HCT116 (cell line): ENCODE results near the gene SLFN14. TPM values are rescaled to one million over a fixed set of nuclear protein-coding genes. Genes with fewer than 3 reads are reported as not detected.

Source experiments
- ATAC-seq: fragments of 200-7000 bp; cut with Tn5 transposase; 2 replicates; pipeline ENCODE4 v1.9.1; 2020; ENCODE audit warnings: mild to moderate bottlenecking, moderate library complexity
- BruUV-seq: library from RNA; stranded (reverse); fragments of 400-500 nt; replicated peaks from 2 replicates; lab custom pipeline; 2021; lab: Mats Ljungman, UMichigan
- CTCF ChIA-PET: fragments of 300-600 bp; sonication (Branson Sonifier 250); formaldehyde crosslinking; loops from one replicate; lab custom pipeline; 2021; ENCODE audit warnings: antibody characterized with exemption; lab: Charles Lee
- POLR2A ChIA-PET: fragments of 300-600, 350-600 bp; sonication (Branson Sonifier 250); formaldehyde crosslinking; loops from one replicate; lab custom pipeline; 2021; ENCODE audit warnings: antibody characterized with exemption; lab: Charles Lee
- RAD21 ChIA-PET, 2 experiments: fragments of 300-600 bp; sonication (Branson Sonifier 250); formaldehyde crosslinking; loops; one replicate each; lab custom pipeline; 2023; ENCODE audit warnings: low total read pairs in 2 of 2; ENCODE audit not compliant: uncharacterized antibody in 2 of 2, unreplicated experiment in 2 of 2, low non-redundant PET in 1 of 2; lab: Charles Lee
- DNase-seq: peaks from one replicate; pipeline ENCODE4 v3.0.0-alpha.2; 2010; ENCODE audit warnings: low read depth, low spot score
- H2AFZ ChIP-seq: fragments of 200-600 bp; shearing (Covaris generic), sonication (generic); 2 replicates; pipeline ENCODE4 v1.6.1; 2017; ENCODE audit warnings: low read depth, mixed run types, mixed read lengths, antibody characterized with exemption, low read length; ENCODE audit not compliant: poor library complexity, severe bottlenecking
- H3K27ac ChIP-seq: 2 replicates; pipeline ENCODE4 v1.5.1; 2012; ENCODE audit warnings: low read depth, low read length
- H3K27me3 ChIP-seq: fragments of 200-600 bp; sonication (generic); 2 replicates; pipeline ENCODE4 v1.6.1; 2016; ENCODE audit warnings: mixed run types, low read length, mixed read lengths; ENCODE audit not compliant: insufficient read depth
- H3K36me3 ChIP-seq, 2 experiments: fragments of 200-500 bp in 1 of 2; fragments of 200-600 bp in 1 of 2; sonication (Bioruptor generic) in 1 of 2; sonication (generic) in 1 of 2; 2 replicates each; pipeline versions ENCODE4 v1.5.1 to v1.6.1; 2014 to 2016; ENCODE audit warnings: low read length in 2 of 2, inconsistent platforms in 1 of 2, mixed read lengths in 1 of 2, mixed run types in 1 of 2; ENCODE audit not compliant: insufficient read depth in 2 of 2, control insufficient read depth in 1 of 2
- H3K4me1 ChIP-seq, 2 experiments: fragments of 200-600 bp in 1 of 2; sonication (generic) in 1 of 2; 2 replicates each; pipeline versions ENCODE4 v1.5.1 to v1.6.1; 2012 to 2017; ENCODE audit warnings: low read length in 2 of 2, inconsistent platforms in 1 of 2, mild to moderate bottlenecking in 1 of 2, mixed read lengths in 1 of 2, mixed run types in 1 of 2, moderate library complexity in 1 of 2; ENCODE audit not compliant: insufficient read depth in 2 of 2, control insufficient read depth in 1 of 2
- H3K4me2 ChIP-seq: fragments of 200-600 bp; sonication (generic); 2 replicates; pipeline ENCODE4 v1.6.1; 2017; ENCODE audit warnings: mixed run types, low read length, mixed read lengths
- H3K4me3 ChIP-seq, 2 experiments: fragments of 200-600 bp in 1 of 2; sonication (generic) in 1 of 2; replicated peaks in 1 of 2; 2 replicates each; pipeline ENCODE4 v1.5.1; 2011 to 2016; ENCODE audit warnings: low read length in 2 of 2, control low read depth in 1 of 2, low read depth in 1 of 2, mild to moderate bottlenecking in 1 of 2, mixed read lengths in 1 of 2, mixed run types in 1 of 2
- H3K79me2 ChIP-seq: fragments of 200-600 bp; sonication (generic); 2 replicates; pipeline ENCODE4 v1.6.1; 2017; ENCODE audit warnings: mild to moderate bottlenecking, mixed run types, low read length, moderate library complexity, mixed read lengths; ENCODE audit not compliant: insufficient read depth
- H3K9ac ChIP-seq: fragments of 200-600 bp; sonication (generic); 2 replicates; pipeline ENCODE4 v1.6.1; 2016; ENCODE audit warnings: low read length, mixed read lengths
- H3K9me2 ChIP-seq: fragments of 200-600 bp; sonication (generic), shearing (Covaris generic); 2 replicates; pipeline ENCODE4 v1.6.1; 2017; ENCODE audit warnings: mixed run types, mild to moderate bottlenecking, moderate library complexity; ENCODE audit not compliant: insufficient read depth
- H3K9me3 ChIP-seq, 2 experiments: fragments of 200-500 bp in 1 of 2; fragments of 200-600 bp in 1 of 2; sonication (Bioruptor generic) in 1 of 2; sonication (generic) in 1 of 2; 2 replicates each; pipeline ENCODE4 v1.6.1; 2014 to 2017; ENCODE audit warnings: low read length in 2 of 2, mixed read lengths in 2 of 2, inconsistent platforms in 1 of 2, low read depth in 1 of 2, mild to moderate bottlenecking in 1 of 2, mixed run types in 1 of 2, moderate library complexity in 1 of 2; ENCODE audit not compliant: control insufficient read depth in 1 of 2, insufficient read depth in 1 of 2
- H4K20me1 ChIP-seq: fragments of 200-600 bp; sonication (generic), shearing (Covaris generic); 2 replicates; pipeline ENCODE4 v1.6.1; 2017; ENCODE audit warnings: mixed run types, mild to moderate bottlenecking, moderate library complexity; ENCODE audit not compliant: insufficient read depth
- ATF3 ChIP-seq: IDR thresholded peaks from 2 replicates; pipeline ENCODE4 v1.6.1; 2012
- CBX3 ChIP-seq: IDR thresholded peaks from 2 replicates; pipeline ENCODE4 v1.6.1; 2012; ENCODE audit warnings: low read depth
- CTCF ChIP-seq, 3 experiments: fragments of 200-600 bp in 1 of 3; sonication (generic) in 1 of 3; IDR thresholded peaks in 2 of 3; conservative IDR thresholded peaks in 1 of 3; 2 replicates each; pipeline ENCODE4 v1.5.1; 2012 to 2017; ENCODE audit warnings: low read depth in 2 of 3, low read length in 2 of 3, antibody characterized with exemption in 1 of 3, borderline replicate concordance in 1 of 3, control low read depth in 1 of 3, mild to moderate bottlenecking in 1 of 3, mixed read lengths in 1 of 3, mixed run types in 1 of 3, moderate library complexity in 1 of 3; ENCODE audit not compliant: insufficient read depth in 1 of 3
- EGR1 ChIP-seq: IDR thresholded peaks from 2 replicates; pipeline ENCODE4 v1.6.1; 2012; ENCODE audit warnings: low read depth
- EZH2 ChIP-seq: fragments of 200-600 bp; sonication (generic); IDR thresholded peaks from 2 replicates; pipeline ENCODE4 v1.6.1; 2017; ENCODE audit warnings: antibody characterized with exemption, mixed run types
- EZH2phosphoT487 ChIP-seq: fragments of 200-600 bp; IDR thresholded peaks from 2 replicates; pipeline ENCODE4 v1.6.1; 2018; ENCODE audit warnings: antibody characterized with exemption, borderline replicate concordance
- FOSL1 ChIP-seq: IDR thresholded peaks from 2 replicates; pipeline ENCODE4 v1.6.1; 2012; ENCODE audit warnings: low read depth
- JUND ChIP-seq: IDR thresholded peaks from 2 replicates; pipeline ENCODE4 v1.6.1; 2012
- MAX ChIP-seq: IDR thresholded peaks from 2 replicates; pipeline ENCODE4 v1.6.1; 2012
- POLR2AphosphoS5 ChIP-seq: IDR thresholded peaks from 2 replicates; pipeline ENCODE4 v1.6.1; 2011; ENCODE audit warnings: mild to moderate bottlenecking, low read depth, low read length, moderate library complexity
- RAD21 ChIP-seq: IDR thresholded peaks from 2 replicates; pipeline ENCODE4 v1.6.1; 2012; ENCODE audit warnings: low read depth, mild to moderate bottlenecking
- SP1 ChIP-seq: IDR thresholded peaks from 2 replicates; pipeline ENCODE4 v1.6.1; 2012; ENCODE audit warnings: low read depth
- SRF ChIP-seq: IDR thresholded peaks from 2 replicates; pipeline ENCODE4 v1.6.1; 2012; ENCODE audit warnings: low read depth
- TCF7L2 ChIP-seq: IDR thresholded peaks from 2 replicates; pipeline ENCODE4 v1.7.0; 2011; ENCODE audit warnings: borderline replicate concordance, inconsistent platforms; ENCODE audit not compliant: insufficient read depth, insufficient read length; ENCODE audit errors: extremely low read depth
- YY1 ChIP-seq: IDR thresholded peaks from 2 replicates; pipeline ENCODE4 v1.6.1; 2011; ENCODE audit warnings: low read length, low read depth, moderate library complexity, mild to moderate bottlenecking; ENCODE audit not compliant: insufficient replicate concordance; ENCODE audit errors: extremely low read depth
- ZFX ChIP-seq: fragments of 450-650 bp; IDR thresholded peaks from 2 replicates; pipeline ENCODE4 v1.6.1; 2017
- ZNF274 ChIP-seq: fragments of 200-500 bp; sonication (Bioruptor generic); IDR thresholded peaks from 2 replicates; pipeline ENCODE4 v1.6.1; 2014; ENCODE audit warnings: mild to moderate bottlenecking, low read depth, low read length, inconsistent platforms
- intact Hi-C: fragments of 100-400 bp; cut with micrococcal nuclease; formaldehyde crosslinking; loops from 2 replicates; pipeline ENCODE4 v1.10.0; 2022
- total RNA-seq: library from RNA; stranded (reverse); gene quantifications from one replicate; pipeline ENCODE4 v1.2.1, GENCODE V29; 2021; ENCODE audit not compliant: unreplicated experiment
- TF ChIP-seq, protein P1 (sequence below): IDR thresholded peaks from 2 replicates; pipeline ENCODE4 v1.6.1; 2011; ENCODE audit warnings: mild to moderate bottlenecking, low read length, moderate library complexity; ENCODE audit not compliant: insufficient replicate concordance; ENCODE audit errors: extremely low read depth
- TF ChIP-seq, protein P2 (sequence below): IDR thresholded peaks from 2 replicates; pipeline ENCODE4 v1.6.1; 2012; ENCODE audit warnings: low read depth

The SLFN14 gene
- total RNA-seq, 1 experiment from 2014 or later: not detected

- no peak for ATAC-seq
- H4K20me1 ChIP-seq: no peaks in the 10 kb centered on the region
- POLR2A ChIA-PET: no interaction called here
- no peak overlapping the region for H3K27ac ChIP-seq
- no peaks in the 10 kb centered on the region for H3K9me2 ChIP-seq
- H3K4me3 ChIP-seq: no peak overlapping the region
- no peaks in the 10 kb centered on the region for H3K79me2 ChIP-seq
- no peak overlapping the region for H3K4me2 ChIP-seq
- intact Hi-C loops: no loop called here
- H3K36me3 ChIP-seq: no peaks in the 10 kb centered on the region
- H3K4me1 ChIP-seq: peaks cover 0 to 5% of the 10 kb centered on the region in 2 experiments; a peak in 1 of 4 replicates
- RAD21 ChIA-PET: interaction anchor here in 1 of 2 experiments (0.6 kb wide), 1 partner anchor 76 kb away, joined by 4 read pairs; no protein-coding TSS in a partner anchor
- H2AFZ ChIP-seq: no peak overlapping the region
- BruUV-seq: no TSS peak
- no peaks in the 10 kb centered on the region for H3K9me3 ChIP-seq
- DNase-seq: no peak
- CTCF ChIA-PET: no interaction called here
- H3K27me3 ChIP-seq: peaks cover 2% of the 10 kb centered on the region; the same call in 1 of the 2 replicates
- no peak overlapping the region for H3K9ac ChIP-seq
- TF ChIP-seq JUND: no peak
- no peak for TF ChIP-seq SRF
- no peak for TF ChIP-seq ZFX
- TF ChIP-seq CTCF (IDR thresholded peaks at IDR 0.05 in 2 of 3, conservative IDR thresholded peaks at IDR 0.05 in 1 of 3; ENCODE audit: borderline replicate concordance in 1 of 3, insufficient read depth in 1 of 3, low read depth in 2 of 3, low read length in 2 of 3): no peak
- TF ChIP-seq EZH2phosphoT487: no peak
- TF ChIP-seq EGR1: no peak
- no peak for TF ChIP-seq SP1
- TF ChIP-seq, protein P1, sequence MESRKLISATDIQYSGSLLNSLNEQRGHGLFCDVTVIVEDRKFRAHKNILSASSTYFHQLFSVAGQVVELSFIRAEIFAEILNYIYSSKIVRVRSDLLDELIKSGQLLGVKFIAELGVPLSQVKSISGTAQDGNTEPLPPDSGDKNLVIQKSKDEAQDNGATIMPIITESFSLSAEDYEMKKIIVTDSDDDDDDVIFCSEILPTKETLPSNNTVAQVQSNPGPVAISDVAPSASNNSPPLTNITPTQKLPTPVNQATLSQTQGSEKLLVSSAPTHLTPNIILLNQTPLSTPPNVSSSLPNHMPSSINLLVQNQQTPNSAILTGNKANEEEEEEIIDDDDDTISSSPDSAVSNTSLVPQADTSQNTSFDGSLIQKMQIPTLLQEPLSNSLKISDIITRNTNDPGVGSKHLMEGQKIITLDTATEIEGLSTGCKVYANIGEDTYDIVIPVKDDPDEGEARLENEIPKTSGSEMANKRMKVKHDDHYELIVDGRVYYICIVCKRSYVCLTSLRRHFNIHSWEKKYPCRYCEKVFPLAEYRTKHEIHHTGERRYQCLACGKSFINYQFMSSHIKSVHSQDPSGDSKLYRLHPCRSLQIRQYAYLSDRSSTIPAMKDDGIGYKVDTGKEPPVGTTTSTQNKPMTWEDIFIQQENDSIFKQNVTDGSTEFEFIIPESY: no peak
- no peak for TF ChIP-seq CBX3
- TF ChIP-seq TCF7L2: no peak
- no peak for TF ChIP-seq YY1
- no peak for TF ChIP-seq FOSL1
- no peak for TF ChIP-seq POLR2AphosphoS5
- TF ChIP-seq, protein P2, sequence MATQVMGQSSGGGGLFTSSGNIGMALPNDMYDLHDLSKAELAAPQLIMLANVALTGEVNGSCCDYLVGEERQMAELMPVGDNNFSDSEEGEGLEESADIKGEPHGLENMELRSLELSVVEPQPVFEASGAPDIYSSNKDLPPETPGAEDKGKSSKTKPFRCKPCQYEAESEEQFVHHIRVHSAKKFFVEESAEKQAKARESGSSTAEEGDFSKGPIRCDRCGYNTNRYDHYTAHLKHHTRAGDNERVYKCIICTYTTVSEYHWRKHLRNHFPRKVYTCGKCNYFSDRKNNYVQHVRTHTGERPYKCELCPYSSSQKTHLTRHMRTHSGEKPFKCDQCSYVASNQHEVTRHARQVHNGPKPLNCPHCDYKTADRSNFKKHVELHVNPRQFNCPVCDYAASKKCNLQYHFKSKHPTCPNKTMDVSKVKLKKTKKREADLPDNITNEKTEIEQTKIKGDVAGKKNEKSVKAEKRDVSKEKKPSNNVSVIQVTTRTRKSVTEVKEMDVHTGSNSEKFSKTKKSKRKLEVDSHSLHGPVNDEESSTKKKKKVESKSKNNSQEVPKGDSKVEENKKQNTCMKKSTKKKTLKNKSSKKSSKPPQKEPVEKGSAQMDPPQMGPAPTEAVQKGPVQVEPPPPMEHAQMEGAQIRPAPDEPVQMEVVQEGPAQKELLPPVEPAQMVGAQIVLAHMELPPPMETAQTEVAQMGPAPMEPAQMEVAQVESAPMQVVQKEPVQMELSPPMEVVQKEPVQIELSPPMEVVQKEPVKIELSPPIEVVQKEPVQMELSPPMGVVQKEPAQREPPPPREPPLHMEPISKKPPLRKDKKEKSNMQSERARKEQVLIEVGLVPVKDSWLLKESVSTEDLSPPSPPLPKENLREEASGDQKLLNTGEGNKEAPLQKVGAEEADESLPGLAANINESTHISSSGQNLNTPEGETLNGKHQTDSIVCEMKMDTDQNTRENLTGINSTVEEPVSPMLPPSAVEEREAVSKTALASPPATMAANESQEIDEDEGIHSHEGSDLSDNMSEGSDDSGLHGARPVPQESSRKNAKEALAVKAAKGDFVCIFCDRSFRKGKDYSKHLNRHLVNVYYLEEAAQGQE: no peak
- TF ChIP-seq ZNF274: no peak
- no peak for TF ChIP-seq ATF3
- TF ChIP-seq RAD21: no peak
- no peak for TF ChIP-seq EZH2
- TF ChIP-seq MAX: no peak
Observed at GRCh38 chr17:35540589-35541404, 19.8 kb downstream of the SLFN14 start.
